Measurements from ENCODE around the gene TNFAIP8L3.

The TNFAIP8L3 gene

GRCh38 chr15:51051776-51052175 lies 42.9 kb downstream of the TNFAIP8L3 start:
- ChIA-PET POLR2A (no interaction called here), CTCF (no interaction called here)
- no peak for DNase-seq (ENCODE audit: extremely low spot score)
- TF ChIP-seq SP1 (IDR thresholded peaks at IDR 0.05): no peak
- TF ChIP-seq PKNOX1 (IDR thresholded peaks at IDR 0.05): no peak
- no peak for TF ChIP-seq TARDBP (IDR thresholded peaks at IDR 0.05)
- no peak for TF ChIP-seq CTBP1 (IDR thresholded peaks at IDR 0.05; ENCODE audit: borderline replicate concordance)
- no peak for TF ChIP-seq SUZ12 (IDR thresholded peaks at IDR 0.05)
- no peak for TF ChIP-seq ELF4 (IDR thresholded peaks at IDR 0.05)
- TF ChIP-seq L3MBTL2 (conservative IDR thresholded peaks at IDR 0.05): no peak

GRCh38 chr15:51049081-51049480 lies 45.6 kb downstream of the TNFAIP8L3 start:
- ChIA-PET POLR2A (no interaction called here), CTCF (no interaction called here)
- DNase-seq (ENCODE audit: extremely low spot score): no peak
- no peak for TF ChIP-seq CTBP1 (IDR thresholded peaks at IDR 0.05; ENCODE audit: borderline replicate concordance)
- no peak for TF ChIP-seq TARDBP (IDR thresholded peaks at IDR 0.05)
- no peak for TF ChIP-seq ARNT (IDR thresholded peaks at IDR 0.05)
- no peak for TF ChIP-seq HDGF (IDR thresholded peaks at IDR 0.05; ENCODE audit: borderline replicate concordance)
- TF ChIP-seq SUZ12 (IDR thresholded peaks at IDR 0.05): no peak
- no peak for TF ChIP-seq BHLHE40 (IDR thresholded peaks at IDR 0.05; ENCODE audit: borderline replicate concordance)
- no peak for TF ChIP-seq PKNOX1 (IDR thresholded peaks at IDR 0.05)
- TF ChIP-seq NFRKB (IDR thresholded peaks at IDR 0.05): no peak
- no peak for TF ChIP-seq L3MBTL2 (conservative IDR thresholded peaks at IDR 0.05)
- no peak for TF ChIP-seq FOXM1 (IDR thresholded peaks at IDR 0.05; ENCODE audit: borderline replicate concordance)

- CTCF ChIA-PET: no interaction called here
- DNase-seq (ENCODE audit: extremely low spot score): no peak
- TF ChIP-seq ARNT (IDR thresholded peaks at IDR 0.05): no peak
- TF ChIP-seq TARDBP (IDR thresholded peaks at IDR 0.05): no peak
- no peak for TF ChIP-seq SP1 (IDR thresholded peaks at IDR 0.05)
- TF ChIP-seq HDGF (IDR thresholded peaks at IDR 0.05; ENCODE audit: borderline replicate concordance): no peak
- TF ChIP-seq BHLHE40 (IDR thresholded peaks at IDR 0.05; ENCODE audit: borderline replicate concordance): no peak
- TF ChIP-seq CTBP1 (IDR thresholded peaks at IDR 0.05; ENCODE audit: borderline replicate concordance): no peak
- no peak for TF ChIP-seq FOXA1 (IDR thresholded peaks at IDR 0.05)
- no peak for TF ChIP-seq NFRKB (IDR thresholded peaks at IDR 0.05)
- TF ChIP-seq PKNOX1 (IDR thresholded peaks at IDR 0.05): no peak
- TF ChIP-seq FOXK2 (IDR thresholded peaks at IDR 0.05): no peak
- TF ChIP-seq SUZ12 (IDR thresholded peaks at IDR 0.05): no peak
- no peak for TF ChIP-seq ZNF384 (IDR thresholded peaks at IDR 0.05)
- no peak for TF ChIP-seq ELF4 (IDR thresholded peaks at IDR 0.05)
- TF ChIP-seq LEF1 (IDR thresholded peaks at IDR 0.05; ENCODE audit: borderline replicate concordance): no peak
- TF ChIP-seq FOXM1 (IDR thresholded peaks at IDR 0.05; ENCODE audit: borderline replicate concordance): no peak
- no peak for TF ChIP-seq L3MBTL2 (conservative IDR thresholded peaks at IDR 0.05)
- POLR2A ChIA-PET: no interaction called here
These were observed 46.4 kb downstream of the TNFAIP8L3 start for GRCh38 chr15:51048308-51048707.

- POLR2A ChIA-PET: no interaction called here
- CTCF ChIA-PET: interaction anchor here (0.5 kb wide), 1 partner anchor 827 kb away, joined by 3 read pairs; no protein-coding TSS in a partner anchor
- no peak for DNase-seq (ENCODE audit: extremely low spot score)
- TF ChIP-seq ELF4 (IDR thresholded peaks at IDR 0.05) (no peak), ARNT (IDR thresholded peaks at IDR 0.05) (no peak), FOXA1 (IDR thresholded peaks at IDR 0.05) (no peak), ZNF384 (IDR thresholded peaks at IDR 0.05) (no peak), BHLHE40 (IDR thresholded peaks at IDR 0.05; ENCODE audit: borderline replicate concordance) (no peak), TARDBP (IDR thresholded peaks at IDR 0.05) (no peak), HDGF (IDR thresholded peaks at IDR 0.05; ENCODE audit: borderline replicate concordance) (no peak), LEF1 (IDR thresholded peaks at IDR 0.05; ENCODE audit: borderline replicate concordance) (no peak)
These were observed 47.8 kb downstream of the TNFAIP8L3 start for GRCh38 chr15:51046799-51047449.

GRCh38 chr15:51046016-51046415 lies 48.7 kb downstream of the TNFAIP8L3 start:
- no peak for TF ChIP-seq PKNOX1 (IDR thresholded peaks at IDR 0.05)
- DNase-seq (ENCODE audit: extremely low spot score): no peak
- ChIA-PET CTCF (no interaction called here), POLR2A (no interaction called here)

- TF ChIP-seq LEF1 (IDR thresholded peaks at IDR 0.05; ENCODE audit: borderline replicate concordance) (no peak), BHLHE40 (IDR thresholded peaks at IDR 0.05; ENCODE audit: borderline replicate concordance) (no peak), FOXM1 (IDR thresholded peaks at IDR 0.05; ENCODE audit: borderline replicate concordance) (no peak), SP1 (IDR thresholded peaks at IDR 0.05) (no peak), PKNOX1 (IDR thresholded peaks at IDR 0.05) (no peak), HDGF (IDR thresholded peaks at IDR 0.05; ENCODE audit: borderline replicate concordance) (no peak), CTBP1 (IDR thresholded peaks at IDR 0.05; ENCODE audit: borderline replicate concordance) (no peak), FOXK2 (IDR thresholded peaks at IDR 0.05) (no peak)
- DNase-seq (ENCODE audit: extremely low spot score): no peak
- POLR2A ChIA-PET: no interaction called here
- CTCF ChIA-PET: no interaction called here
These were observed 50.5 kb downstream of the TNFAIP8L3 start for GRCh38 chr15:51044037-51044727.

All from HEK293T (cell line).